A549 (cell line): ENCODE results near the gene MCTP2. TPM values are rescaled to one million over a fixed set of nuclear protein-coding genes. Genes with fewer than 3 reads are reported as not detected.

ENCODE experiments used
- ATAC-seq, 2 experiments: fragments of 200-7000 bp in 1 of 2; fragments of >200 bp in 1 of 2; cut with Nextera tagmentation in 1 of 2; cut with Tn5 transposase in 1 of 2; 3 replicates each; pipeline versions ENCODE4 v1.8.0 to v1.9.1; 2018 to 2020; ENCODE audit warnings: mild to moderate bottlenecking in 1 of 2, moderate library complexity in 1 of 2
- CTCF ChIA-PET: fragments of 300-600 bp; sonication (Branson Sonifier 250); formaldehyde crosslinking; extraction: SDS; loops from one replicate; lab custom pipeline; 2021; ENCODE audit warnings: antibody characterized with exemption, inconsistent platforms; lab: Yijun Ruan, JAX
- POLR2A ChIA-PET: fragments of 350-600 bp; formaldehyde crosslinking; extraction: SDS; loops from one replicate; lab custom pipeline; 2021; ENCODE audit warnings: antibody characterized with exemption, inconsistent platforms; lab: Yijun Ruan, JAX
- DNase-seq, 2 experiments: peaks; one replicate each; pipeline versions ENCODE4 v3.0.0 to v3.0.0-alpha.2; 2011 to 2016; ENCODE audit warnings: low read depth in 1 of 2, low spot score in 1 of 2
- FAIRE-seq: peaks from 2 replicates; lab custom pipeline; 2011; peaks lifted over from hg19 to GRCh38; lab: Jason Lieb, UNC
- H3K27ac ChIP-seq, 2 experiments: fragments of >200 bp; sonication (Bioruptor Twin); formaldehyde crosslinking; 3 replicates each; pipeline ENCODE4 v1.5.1; 2016 to 2017
- H3K4me1 ChIP-seq: fragments of >200 bp; sonication (Bioruptor Twin); formaldehyde crosslinking; 3 replicates; pipeline ENCODE4 v1.6.1; 2016
- H3K4me2 ChIP-seq: fragments of >200 bp; sonication (Bioruptor Twin); formaldehyde crosslinking; 3 replicates; pipeline ENCODE4 v1.6.1; 2016
- H3K4me3 ChIP-seq: fragments of >200 bp; sonication (Bioruptor Twin); formaldehyde crosslinking; 3 replicates; pipeline ENCODE4 v1.5.1; 2016
- H3K9me3 ChIP-seq: fragments of >200 bp; sonication (Bioruptor Twin); formaldehyde crosslinking; 3 replicates; pipeline ENCODE4 v1.6.1; 2016
- CBX8 ChIP-seq: fragments of 200-600 bp; sonication (generic); IDR thresholded peaks from 2 replicates; pipeline ENCODE4 v1.6.1; 2016
- CHD4 ChIP-seq: fragments of 200-600 bp; sonication (generic); IDR thresholded peaks from 2 replicates; pipeline ENCODE4 v1.6.1; 2016; ENCODE audit warnings: antibody characterized with exemption, mild to moderate bottlenecking, borderline replicate concordance
- EP300 ChIP-seq, 2 experiments: fragments of >200 bp; sonication (Bioruptor Twin); formaldehyde crosslinking; IDR thresholded peaks; 2 replicates in 1 of 2; 3 replicates in 1 of 2; pipeline ENCODE4 v1.6.1; 2016 to 2017
- ESRRA ChIP-seq: fragments of 150-350 bp; IDR thresholded peaks from 2 replicates; pipeline ENCODE4 v1.6.1; 2014; ENCODE audit warnings: mild to moderate bottlenecking, low read length, borderline replicate concordance
- FOXS1 ChIP-seq: fragments of 250-450 bp; sonication (Bioruptor Pico); IDR thresholded peaks from 2 replicates; pipeline ENCODE4 v1.5.0; 2020; ENCODE audit warnings: mild to moderate bottlenecking, moderate library complexity
- GATA3 ChIP-seq: IDR thresholded peaks from 2 replicates; pipeline ENCODE4 v1.6.1; 2012; ENCODE audit warnings: borderline replicate concordance
- HOXB13 ChIP-seq: fragments of 250-450 bp; sonication (Bioruptor Pico); IDR thresholded peaks from 2 replicates; pipeline ENCODE4 v1.5.0; 2020; ENCODE audit warnings: low read depth, mild to moderate bottlenecking, moderate library complexity
- HOXB5 ChIP-seq: fragments of 250-450 bp; sonication (Bioruptor Pico); IDR thresholded peaks from 2 replicates; pipeline ENCODE4 v1.5.0; 2020; ENCODE audit warnings: mild to moderate bottlenecking, moderate library complexity
- JUN ChIP-seq, 2 experiments: fragments of >200 bp; sonication (Bioruptor Twin); formaldehyde crosslinking; IDR thresholded peaks; 2 replicates in 1 of 2; 3 replicates in 1 of 2; pipeline ENCODE4 v1.6.1; 2016 to 2017
- KDM5A ChIP-seq: fragments of 200-600 bp; sonication (generic); IDR thresholded peaks from 2 replicates; pipeline ENCODE4 v1.6.1; 2016; ENCODE audit warnings: antibody characterized with exemption, mild to moderate bottlenecking
- MAFK ChIP-seq: fragments of 450-650 bp; IDR thresholded peaks from 2 replicates; pipeline ENCODE4 v1.6.1; 2014; ENCODE audit not compliant: partially characterized antibody
- MYC ChIP-seq: IDR thresholded peaks from 2 replicates; pipeline ENCODE4 v1.6.1; 2012; ENCODE audit warnings: mild to moderate bottlenecking, inconsistent platforms, low read length, improper control_type of control experiment, borderline replicate concordance
- NFE2L2 ChIP-seq: fragments of 150-350 bp; conservative IDR thresholded peaks from 2 replicates; pipeline ENCODE4 v1.6.1; 2014; ENCODE audit warnings: low read length
- NPAS2 ChIP-seq: fragments of 250-450 bp; sonication (Bioruptor Pico); IDR thresholded peaks from 2 replicates; pipeline ENCODE4 v1.8.0; 2022; ENCODE audit warnings: mild to moderate bottlenecking, moderate library complexity, borderline replicate concordance
- REST ChIP-seq: fragments of 200-600 bp; sonication (generic); IDR thresholded peaks from 2 replicates; pipeline ENCODE4 v1.6.1; 2016; ENCODE audit warnings: antibody characterized with exemption, mild to moderate bottlenecking, moderate library complexity
- SMC3 ChIP-seq: fragments of >200 bp; sonication (Bioruptor Twin); formaldehyde crosslinking; IDR thresholded peaks from 3 replicates; pipeline ENCODE4 v1.6.1; 2018; ENCODE audit warnings: inconsistent platforms
- TFCP2L1 ChIP-seq: fragments of 250-450 bp; sonication (Bioruptor Pico); IDR thresholded peaks from 2 replicates; pipeline ENCODE4 v1.5.0; 2021; ENCODE audit warnings: mild to moderate bottlenecking
- ZNF302 ChIP-seq: fragments of 250-450 bp; sonication (Bioruptor Pico); IDR thresholded peaks from 2 replicates; pipeline ENCODE4 v1.9.0; 2021; ENCODE audit warnings: inconsistent platforms, mild to moderate bottlenecking, moderate library complexity
- WGBS: methylation state at CpG from one replicate; pipeline ENCODE4 v1.1.6; 2017; ENCODE audit errors: missing lambda C conversion rate; 5-methylcytosine and 5-hydroxymethylcytosine counted together
- polyA plus RNA-seq, 4 experiments: library from polyadenylated mRNA; depleted of rRNA in 3 of 4; stranded (reverse); fragments of >200 nt; fragmentation: RNase III in 1 of 4; extraction: RNeasy Plus Mini Kit Qiagen cat#74134 plus additional on column Dnase treatment in 1 of 4; gene quantifications; 2 replicates in 3 of 4; 3 replicates in 1 of 4; pipeline ENCODE4 v1.2.3, GENCODE V29; 2011 to 2017
- TF ChIP-seq, protein P1 (sequence below): fragments of >200 bp; sonication (Bioruptor Twin); formaldehyde crosslinking; IDR thresholded peaks from 3 replicates; pipeline ENCODE4 v1.5.1; 2016

MCTP2 gene
- polyA plus RNA-seq, 2 of the 4 experiments (the other 2 are of a cell fraction), result not detected

GRCh38 chr15:94293411-94294402 lies 62.3 kb downstream of the MCTP2 start:
- Histone ChIP-seq H3K4me2 (no peak overlapping the region), H3K4me1 (no peaks in the 10 kb centered on the region), H3K9me3 (no peaks in the 10 kb centered on the region), H3K4me3 (no peak overlapping the region), H3K27ac (no peak overlapping the region)
- ChIA-PET CTCF (no interaction called here), POLR2A (no interaction called here)
- TF ChIP-seq GATA3, result no peak
- no peak for TF ChIP-seq HOXB5
- DNase-seq, result no peak
- WGBS, result 19% methylated on average over 13 of the region's 13 CpGs
- ATAC-seq, result no peak
- FAIRE-seq, result no peak

GRCh38 chr15:94294556-94294955 lies 63.2 kb downstream of the MCTP2 start:
- FAIRE-seq (no peak), DNase-seq (no peak)
- Histone ChIP-seq H3K4me3 (no peak overlapping the region), H3K9me3 (no peaks in the 10 kb centered on the region)
- CTCF ChIA-PET, result interaction anchor here (0.7 kb wide), 1 partner anchor 9 kb away, joined by 3 read pairs; no protein-coding TSS in a partner anchor
- TF ChIP-seq JUN (IDR thresholded peaks at IDR 0.05) (no peak), NPAS2 (no peak), CHD4 (no peak), MYC (no peak), ESRRA (no peak)
- TF ChIP-seq, all 56 proteins: peak for 0
- Histone ChIP-seq H3K27ac (no peak overlapping the region), H3K4me2 (no peak overlapping the region), H3K4me1 (no peaks in the 10 kb centered on the region)
- WGBS, result 0% methylated on average over 1 of the region's 1 CpG
- POLR2A ChIA-PET, result no interaction called here
- no peak for ATAC-seq

GRCh38 chr15:94295275-94295674 lies 63.9 kb downstream of the MCTP2 start:
- DNase-seq (no peak), FAIRE-seq (no peak), ATAC-seq (no peak)
- no peak overlapping the region for H3K27ac ChIP-seq
- no peak for TF ChIP-seq SMC3
- TF ChIP-seq FOXS1, result no peak
- no peak for TF ChIP-seq NFE2L2
- no peak for TF ChIP-seq ZNF302
- no peak for TF ChIP-seq EP300 (IDR thresholded peaks at IDR 0.05)
- TF ChIP-seq GATA3, result no peak
- TF ChIP-seq, protein P1, sequence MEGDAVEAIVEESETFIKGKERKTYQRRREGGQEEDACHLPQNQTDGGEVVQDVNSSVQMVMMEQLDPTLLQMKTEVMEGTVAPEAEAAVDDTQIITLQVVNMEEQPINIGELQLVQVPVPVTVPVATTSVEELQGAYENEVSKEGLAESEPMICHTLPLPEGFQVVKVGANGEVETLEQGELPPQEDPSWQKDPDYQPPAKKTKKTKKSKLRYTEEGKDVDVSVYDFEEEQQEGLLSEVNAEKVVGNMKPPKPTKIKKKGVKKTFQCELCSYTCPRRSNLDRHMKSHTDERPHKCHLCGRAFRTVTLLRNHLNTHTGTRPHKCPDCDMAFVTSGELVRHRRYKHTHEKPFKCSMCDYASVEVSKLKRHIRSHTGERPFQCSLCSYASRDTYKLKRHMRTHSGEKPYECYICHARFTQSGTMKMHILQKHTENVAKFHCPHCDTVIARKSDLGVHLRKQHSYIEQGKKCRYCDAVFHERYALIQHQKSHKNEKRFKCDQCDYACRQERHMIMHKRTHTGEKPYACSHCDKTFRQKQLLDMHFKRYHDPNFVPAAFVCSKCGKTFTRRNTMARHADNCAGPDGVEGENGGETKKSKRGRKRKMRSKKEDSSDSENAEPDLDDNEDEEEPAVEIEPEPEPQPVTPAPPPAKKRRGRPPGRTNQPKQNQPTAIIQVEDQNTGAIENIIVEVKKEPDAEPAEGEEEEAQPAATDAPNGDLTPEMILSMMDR, result no peak
- TF ChIP-seq HOXB13, result no peak
- no peak for TF ChIP-seq MAFK
- TF ChIP-seq CBX8, result no peak
- no peak for TF ChIP-seq REST
- TF ChIP-seq TFCP2L1, result no peak
- no peak for TF ChIP-seq KDM5A
- H3K4me2 ChIP-seq, result no peak overlapping the region
- ChIA-PET CTCF (interaction anchor here (0.7 to 1.0 kb wide), 2 partner anchors 10 to 29 kb away, joined by 3 read pairs; no protein-coding TSS in a partner anchor), POLR2A (no interaction called here)
- 21% methylated on average over 4 of the region's 4 CpGs for WGBS
- no peaks in the 10 kb centered on the region for H3K4me1 ChIP-seq
- H3K9me3 ChIP-seq, result no peaks in the 10 kb centered on the region; the same call in 2 of the 3 replicates
- no peak overlapping the region for H3K4me3 ChIP-seq
